HG02938 (cell line): ENCODE measurements around the gene DCDC2C.

Experiments
- ATAC-seq: cut with Tn5 transposase; IDR thresholded peaks from one replicate; pipeline ENCODE4 v1.9.1; 2021; ENCODE audit warnings: mild to moderate bottlenecking, moderate library complexity; ENCODE audit not compliant: unreplicated experiment

Gene DCDC2C

DNA sequence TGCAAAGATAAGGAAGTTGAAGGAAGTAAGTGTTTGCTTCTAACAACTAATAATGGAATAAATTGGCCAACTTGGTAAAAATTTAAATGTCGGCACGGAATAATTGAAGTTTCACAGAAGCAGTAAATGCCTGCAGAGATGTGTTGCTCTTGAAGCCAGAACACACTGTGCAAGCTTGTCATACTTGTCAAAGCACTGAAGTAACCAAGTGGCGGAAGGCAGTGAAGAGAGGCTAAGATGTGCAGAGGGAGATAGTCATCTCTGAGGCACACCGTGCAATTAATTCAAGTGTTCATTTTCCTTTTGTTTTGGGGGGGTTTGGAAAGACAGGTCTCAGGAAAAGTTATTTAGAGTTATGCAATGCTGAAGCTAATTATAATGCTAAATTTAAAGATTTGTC is 5.2 kb downstream of the DCDC2C start:
- ATAC-seq = no peak

DNA sequence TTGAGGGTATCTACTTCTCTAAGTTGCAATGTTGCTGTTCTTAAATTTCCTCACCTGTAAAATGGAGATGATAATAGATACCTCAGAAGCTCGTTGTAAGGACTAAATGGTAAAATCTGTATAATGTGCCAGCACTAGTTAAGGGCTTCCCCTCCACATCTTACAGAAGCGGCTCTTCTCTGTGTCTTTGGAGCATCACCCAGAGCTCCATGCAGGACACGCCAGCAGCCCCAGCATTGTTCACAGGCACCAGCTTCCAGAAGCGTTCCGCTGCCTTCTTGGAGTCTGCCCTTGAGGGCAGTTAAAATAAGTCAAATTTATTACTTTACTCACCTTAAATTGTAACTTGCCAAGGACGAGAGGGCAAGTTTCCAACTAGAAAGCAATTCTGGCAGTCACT is 5.8 kb downstream of the DCDC2C start:
- no peak for ATAC-seq

DNA sequence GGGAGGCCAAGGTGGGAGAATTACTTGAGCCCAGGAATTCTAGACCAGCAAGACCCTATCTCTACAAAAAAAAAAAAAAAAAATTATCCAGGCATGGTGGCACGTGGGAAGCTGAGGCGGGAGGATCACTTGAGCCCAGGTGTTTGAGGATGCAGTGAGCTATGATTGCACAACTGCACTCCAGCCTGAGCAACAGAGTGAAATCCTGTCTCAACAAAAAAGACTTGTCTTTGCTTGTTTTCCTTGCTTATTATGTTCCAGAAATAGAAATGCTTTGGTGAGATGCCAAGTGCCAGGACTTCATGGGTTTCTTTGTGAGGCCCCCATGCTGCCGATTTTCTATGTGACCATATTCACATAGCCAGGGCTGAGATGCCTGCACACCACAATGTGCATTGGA is 9.0 kb downstream of the DCDC2C start:
- ATAC-seq = no peak

DNA sequence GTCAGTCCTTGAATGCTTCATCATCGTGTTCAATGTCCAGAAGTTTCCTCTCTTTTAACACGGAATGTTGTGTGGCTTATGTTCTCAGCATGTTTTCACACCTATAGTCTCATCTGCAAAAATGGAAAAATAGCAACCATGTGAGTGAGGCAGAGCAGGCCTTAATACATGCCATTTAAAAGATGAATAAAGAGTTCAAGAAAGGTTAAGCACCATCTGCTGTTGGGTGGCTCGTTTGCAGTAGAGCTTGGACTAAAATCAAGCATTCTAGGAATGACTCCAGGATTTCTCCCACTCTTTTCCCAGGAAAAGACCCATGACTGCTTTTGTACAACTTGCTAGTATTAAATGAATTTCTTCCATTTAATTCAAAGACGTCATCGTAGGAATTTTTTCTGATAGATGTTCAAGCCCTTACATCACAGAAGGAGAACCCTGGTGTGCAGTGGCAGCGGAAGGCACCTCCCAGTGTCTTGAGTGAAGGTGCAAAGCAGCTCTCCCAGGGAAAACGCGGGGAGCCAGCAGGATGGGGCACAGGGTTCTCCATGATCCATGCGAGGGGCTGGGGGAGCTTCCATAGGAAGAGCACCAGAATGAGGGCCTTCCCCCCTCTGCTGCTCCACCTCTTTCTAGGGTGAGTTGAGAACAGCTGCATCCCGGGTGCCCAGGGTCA is 9.6 kb downstream of the DCDC2C start:
- no peak for ATAC-seq

DNA sequence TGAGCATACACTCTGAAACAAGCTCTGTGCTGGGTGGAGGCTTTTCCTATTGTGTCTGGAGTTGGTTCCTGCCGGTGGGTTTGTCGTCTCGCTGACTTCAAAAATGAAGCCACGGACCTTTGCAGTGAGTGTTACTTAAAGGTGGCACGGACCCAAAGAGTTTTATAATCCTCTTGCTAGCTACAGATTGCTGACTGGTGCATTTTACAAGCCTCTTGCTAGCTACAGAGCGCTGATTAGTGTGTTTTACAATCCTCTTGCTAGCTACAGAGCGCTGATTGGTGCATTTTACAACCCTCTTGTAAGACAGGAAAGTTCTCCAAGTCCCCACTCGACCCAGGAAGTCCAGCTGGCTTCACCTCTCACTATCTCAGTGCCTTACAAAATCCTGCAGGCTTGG is 15.3 kb downstream of the DCDC2C start:
- ATAC-seq = no peak

DNA sequence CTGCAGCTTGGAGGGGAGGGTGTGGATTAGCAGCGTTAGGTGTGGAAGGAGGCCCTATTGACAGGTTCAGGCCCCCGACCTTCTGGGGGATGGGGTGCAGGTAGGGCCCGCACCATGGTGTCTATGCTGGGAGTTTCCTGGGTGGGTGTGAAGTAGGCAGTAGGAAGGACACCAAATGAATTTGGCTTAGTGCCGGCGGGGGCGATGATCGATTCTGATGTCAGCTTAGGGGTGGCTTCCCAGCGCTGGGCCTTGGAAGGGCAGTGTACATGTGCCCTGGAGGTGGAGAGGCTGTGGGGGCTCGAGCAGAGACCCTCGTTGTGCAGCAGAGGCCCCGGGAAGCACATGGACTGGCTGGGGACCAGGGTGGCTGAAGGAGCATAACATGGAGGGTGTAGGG is 21.6 kb downstream of the DCDC2C start:
- ATAC-seq = no peak

DNA sequence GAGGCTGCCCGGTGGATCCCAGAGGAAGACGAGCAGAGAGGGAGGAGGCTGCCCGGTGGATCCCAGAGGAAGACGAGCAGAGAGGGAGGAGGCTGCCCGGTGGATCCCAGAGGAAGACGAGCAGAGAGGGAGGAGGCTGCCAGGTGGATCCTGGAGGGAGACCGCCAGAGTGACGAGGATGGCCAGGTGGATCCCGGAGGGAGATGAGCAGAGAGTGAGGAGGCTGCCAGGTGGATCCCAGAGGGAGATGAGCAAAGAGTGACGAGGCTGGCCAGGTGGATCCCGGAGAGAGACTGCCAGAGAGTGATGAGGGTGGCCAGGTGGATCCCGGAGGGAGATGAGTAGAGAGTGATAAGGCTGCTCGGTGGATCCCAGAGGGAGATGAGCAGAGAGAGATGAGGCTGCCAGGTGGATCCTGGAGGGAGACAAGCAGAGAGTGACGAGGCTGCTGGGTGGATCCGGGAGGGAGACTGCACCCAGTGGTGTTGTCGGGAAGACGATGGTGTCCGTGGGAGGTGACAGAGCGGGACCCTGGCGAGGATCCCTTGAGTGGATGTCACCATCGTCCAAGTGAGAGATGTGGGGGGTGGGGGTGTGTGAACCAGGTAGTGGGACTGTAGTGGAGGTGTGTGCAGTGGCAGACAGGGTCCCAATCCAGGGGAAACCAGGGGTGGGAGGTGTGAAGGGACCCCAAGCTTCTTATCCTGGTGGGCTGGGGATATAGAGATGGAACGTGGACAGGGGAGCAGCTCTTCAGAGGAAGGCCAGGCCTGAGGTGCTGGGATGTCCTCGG is 22.3 kb downstream of the DCDC2C start:
- no peak for ATAC-seq

DNA sequence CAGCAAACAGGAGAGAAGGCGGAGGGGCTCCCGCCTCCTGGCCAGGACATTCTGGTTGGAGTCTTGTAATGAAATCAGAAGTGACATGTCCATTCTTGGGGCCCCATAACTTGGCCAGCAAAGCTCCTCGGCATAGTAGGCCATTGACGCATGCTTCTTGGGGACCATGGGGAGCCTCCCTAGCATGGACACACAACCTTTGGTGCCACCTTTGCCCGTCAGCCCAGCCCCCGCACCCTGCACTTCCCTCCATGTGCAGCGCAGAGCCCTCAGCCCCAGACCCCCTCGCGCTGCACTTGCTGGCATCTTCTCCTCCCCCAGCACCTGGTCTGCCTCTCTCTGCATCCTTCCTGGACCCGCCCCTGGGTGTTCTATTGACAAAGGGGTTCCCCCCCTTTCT is 23.1 kb downstream of the DCDC2C start:
- ATAC-seq = no peak

DNA sequence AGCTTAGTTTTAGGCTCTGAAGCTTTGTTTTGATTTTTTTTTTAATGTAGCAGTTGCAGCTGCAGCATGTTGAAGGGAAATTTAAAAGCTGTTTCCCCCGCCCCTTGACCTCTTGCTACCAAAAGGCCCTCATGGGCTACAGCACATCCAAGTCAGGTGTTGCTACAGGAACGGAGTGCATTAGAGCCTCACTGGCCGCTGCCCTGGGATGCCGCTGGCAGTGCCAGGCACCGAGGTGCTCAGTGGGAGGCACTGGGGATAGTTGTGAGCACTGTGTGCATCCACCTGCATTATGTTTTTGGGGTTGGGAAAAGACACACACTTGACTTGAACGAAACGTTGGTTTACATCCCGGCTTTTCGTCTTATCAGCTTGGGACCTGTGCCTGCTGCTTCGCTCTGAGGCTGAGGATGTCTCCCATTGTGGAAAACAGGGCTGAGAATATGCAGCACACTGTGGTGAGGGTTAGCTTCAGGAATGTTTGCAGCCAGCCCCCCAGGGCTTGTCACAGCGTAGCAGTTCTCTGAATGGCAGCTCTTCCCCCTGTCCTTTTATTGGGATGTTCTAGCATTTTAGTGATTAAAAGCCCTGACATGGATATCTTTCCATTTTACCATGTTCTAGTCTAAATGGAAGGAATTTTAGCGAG is 24.1 kb downstream of the DCDC2C start:
- no peak for ATAC-seq

DNA sequence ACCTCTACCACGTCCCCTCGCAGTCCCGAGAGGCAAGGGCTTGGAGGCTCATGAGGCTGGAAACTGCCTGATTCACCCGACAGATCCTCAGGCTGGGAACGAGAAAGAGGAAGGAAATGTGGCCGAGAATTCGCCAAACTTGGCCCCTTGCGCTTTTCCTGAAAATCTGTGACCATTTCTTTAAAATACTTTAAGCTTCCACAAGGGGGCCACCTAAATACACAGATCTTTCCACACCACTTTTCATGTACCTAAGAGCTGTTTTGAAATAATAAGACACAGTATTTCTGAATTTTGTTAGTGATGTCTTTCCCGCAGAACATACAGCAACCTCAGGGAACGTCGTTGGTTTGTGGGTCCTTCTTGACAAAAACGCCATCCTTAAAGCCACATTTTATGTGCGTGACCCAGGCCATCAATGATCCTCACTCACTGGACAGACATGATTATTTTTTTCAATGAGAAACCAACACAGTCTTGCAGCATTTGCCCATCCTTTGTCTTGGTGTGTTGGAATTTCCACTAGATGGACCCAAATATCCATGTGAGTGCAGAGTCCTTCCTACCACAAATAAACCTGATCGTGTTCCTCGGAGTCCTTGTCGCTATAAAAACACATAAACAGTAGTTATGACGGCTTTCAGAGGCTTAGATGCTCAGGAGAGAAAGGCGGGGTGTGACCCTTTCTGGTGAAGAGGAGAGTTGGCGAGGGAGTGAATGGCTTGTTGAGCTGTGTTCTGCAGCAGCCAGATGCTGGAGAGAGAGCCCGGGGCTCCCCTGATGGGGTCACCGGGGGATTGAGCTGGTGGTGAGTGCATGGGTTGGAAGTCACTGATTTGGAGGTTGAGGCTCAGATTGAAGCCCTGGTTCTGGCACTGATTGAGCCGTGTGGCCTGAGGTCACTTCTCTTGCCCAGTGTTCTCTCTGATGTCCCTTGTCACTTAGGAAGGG is 25.0 kb downstream of the DCDC2C start:
- ATAC-seq = peak; percentile 57

DNA sequence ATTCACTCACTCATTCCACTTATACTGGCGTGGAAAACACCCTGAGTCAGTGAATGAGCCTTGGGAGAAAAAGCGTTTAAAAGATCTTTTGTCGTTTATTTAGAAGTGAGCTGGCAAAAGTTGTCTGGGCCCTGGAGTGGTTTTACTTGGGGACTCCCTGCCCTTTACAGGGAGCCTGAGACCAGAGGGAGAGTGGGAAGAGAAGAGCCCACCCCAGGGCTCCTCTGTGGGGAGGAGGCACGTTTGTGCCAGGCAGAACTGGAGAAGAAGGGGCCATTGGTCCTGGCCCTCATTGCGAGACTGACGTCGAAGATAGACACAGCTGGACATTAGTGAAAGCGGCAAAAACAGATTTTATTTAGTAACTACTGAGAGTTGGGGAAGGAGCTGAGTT is 25.7 kb downstream of the DCDC2C start:
- ATAC-seq = no peak

DNA sequence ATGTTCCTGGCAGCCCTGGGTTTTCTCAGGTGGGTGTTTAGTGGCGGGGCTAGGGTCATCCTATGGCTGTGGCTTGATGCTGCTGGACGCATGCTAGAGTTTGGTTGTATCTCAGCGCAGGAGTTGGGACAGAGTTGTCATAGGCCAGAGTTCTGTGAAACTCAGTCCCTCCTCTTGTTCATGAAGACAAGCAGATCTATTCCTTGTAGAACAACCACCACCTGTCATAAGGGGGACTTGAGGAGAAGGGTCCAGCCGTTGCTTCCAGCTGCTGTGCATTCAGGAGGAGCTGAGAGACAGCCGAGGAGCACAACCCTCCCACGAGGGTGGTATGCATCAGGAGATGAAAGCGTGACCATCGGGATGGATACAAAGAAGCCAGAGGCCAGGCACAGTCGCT is 26.4 kb downstream of the DCDC2C start:
- ATAC-seq = no peak

DNA sequence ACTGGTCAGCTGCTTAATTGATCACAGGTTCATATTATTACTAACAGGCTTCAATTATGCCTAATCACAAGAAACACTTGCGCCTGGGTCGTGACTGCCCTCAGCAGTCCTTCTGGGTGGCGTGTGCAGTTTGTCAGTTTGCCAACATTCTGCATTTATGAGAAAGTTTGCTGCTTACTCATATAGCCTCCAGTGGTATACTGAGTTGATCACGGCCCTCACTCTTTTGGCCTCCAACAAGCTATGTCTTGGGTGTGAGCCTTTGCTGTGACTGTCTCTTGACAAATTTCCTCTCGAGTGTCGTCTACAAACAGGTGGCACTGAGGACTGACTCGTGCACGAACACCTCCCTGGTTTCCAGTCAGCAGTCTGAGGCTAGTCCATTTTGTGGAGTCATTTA is 27.3 kb downstream of the DCDC2C start:
- no peak for ATAC-seq

DNA sequence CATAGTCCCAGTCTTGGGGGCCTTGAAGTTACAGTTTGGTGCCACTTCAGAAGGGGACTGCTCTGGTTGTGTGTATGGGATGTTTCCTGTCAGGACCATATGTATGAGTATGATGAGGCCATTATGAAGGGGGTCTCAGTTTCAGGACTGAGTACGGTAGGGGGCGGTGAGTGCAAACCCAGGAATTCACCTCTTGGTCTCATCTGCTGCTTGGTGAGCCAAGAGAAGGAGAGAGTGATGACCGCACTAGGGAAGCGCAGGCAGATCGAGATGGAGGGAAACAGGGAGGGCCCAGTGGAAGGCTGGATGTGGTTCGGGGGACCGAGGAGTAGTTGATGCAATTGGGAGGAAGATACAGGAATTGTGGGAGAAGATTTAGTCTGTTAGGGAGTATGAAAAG is 28.5 kb downstream of the DCDC2C start:
- ATAC-seq = no peak

DNA sequence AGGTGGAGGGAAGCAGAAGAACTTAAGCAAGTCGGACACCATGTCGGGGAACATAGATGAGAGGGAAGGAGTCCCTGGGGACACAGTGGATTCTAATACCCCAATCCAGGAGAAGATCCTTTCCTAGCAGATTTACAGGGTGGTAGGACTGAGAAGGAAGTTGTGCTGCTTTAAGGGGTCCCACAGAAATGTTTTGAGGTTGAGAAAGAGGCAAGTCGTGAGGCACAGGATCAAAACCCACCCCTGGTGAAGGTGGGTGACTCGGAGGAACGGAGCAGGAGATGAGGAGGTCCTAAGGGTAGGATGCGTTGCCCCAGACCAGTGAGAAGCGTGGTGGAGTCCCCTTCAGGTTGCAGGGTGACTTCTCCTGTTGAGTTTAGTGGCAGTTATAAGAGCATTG is 32.7 kb downstream of the DCDC2C start:
- ATAC-seq = no peak

DNA sequence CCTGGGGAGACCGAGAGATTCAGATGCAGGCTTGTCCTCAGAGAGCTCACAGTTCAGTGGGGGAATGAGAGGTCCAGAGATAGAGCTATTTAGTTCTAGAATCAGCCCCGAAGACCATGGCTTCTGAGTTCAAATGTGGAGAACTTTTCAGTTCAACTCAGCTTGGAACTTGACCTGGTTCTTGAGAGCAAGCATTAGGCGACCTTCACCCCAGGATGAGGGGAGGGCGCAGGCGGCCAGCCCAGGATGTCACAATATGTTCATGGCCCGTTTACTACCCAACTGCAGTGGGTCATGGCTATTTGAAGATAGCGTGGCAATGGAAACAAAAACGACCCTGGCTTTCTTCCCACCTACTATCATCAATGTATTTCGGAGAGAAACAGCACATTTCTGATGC is 33.8 kb downstream of the DCDC2C start:
- ATAC-seq = no peak

DNA sequence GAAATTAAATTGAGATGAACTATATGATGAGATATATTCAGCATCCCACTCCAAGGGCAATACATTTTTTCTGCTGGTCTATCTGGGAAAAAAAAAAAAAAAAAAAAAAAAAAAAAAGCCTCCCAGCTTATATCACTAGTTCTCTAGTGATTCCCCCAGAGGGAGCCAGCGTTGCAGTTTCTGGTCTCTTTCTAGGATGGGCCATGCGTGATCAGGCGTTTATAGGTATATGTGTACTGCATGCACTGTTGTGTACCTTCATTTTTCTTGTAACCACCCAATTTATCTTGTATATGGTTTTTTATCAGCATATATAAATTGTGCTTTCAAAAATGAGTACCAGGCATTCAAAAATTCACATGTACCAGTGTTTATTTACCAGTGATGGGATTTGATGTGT is 35.1 kb downstream of the DCDC2C start:
- no peak for ATAC-seq

DNA sequence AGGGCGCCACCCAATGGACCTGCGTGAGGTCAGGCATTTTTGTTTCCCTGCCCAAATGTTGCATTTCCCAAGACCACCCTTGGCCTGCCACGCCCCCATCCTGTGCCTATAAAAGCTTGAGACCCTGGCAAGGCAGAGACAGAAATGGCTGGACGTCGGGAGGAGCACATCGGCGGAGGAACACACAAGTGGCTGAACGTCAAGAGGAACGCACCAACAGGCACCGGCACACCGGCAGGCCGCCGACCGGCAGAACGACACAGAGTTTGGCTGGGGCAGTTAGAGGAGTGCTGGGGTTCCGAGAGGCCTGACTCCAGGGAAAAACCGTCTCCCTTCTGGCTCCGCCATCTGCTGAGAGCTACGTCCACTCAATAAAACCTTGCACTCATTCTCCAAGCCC is 35.9 kb downstream of the DCDC2C start:
- ATAC-seq = no peak

DNA sequence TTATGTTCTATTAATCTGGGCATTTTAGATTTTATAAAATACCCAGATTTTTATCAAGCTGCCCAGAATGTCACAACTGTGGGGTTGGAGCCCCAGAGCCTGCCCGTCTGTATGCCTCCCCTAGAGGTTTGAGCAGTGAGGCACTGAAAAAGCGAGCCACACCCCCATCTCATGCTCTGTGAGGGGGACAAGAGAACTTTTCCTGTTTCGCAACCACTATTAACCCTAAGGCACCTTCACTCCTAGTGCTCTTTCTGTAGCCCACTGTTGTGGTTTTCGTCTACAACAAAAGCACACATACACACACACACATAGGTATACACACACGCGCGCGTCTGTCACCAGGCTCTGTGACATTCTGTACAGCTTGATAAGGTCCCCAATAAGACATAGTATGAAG is 38.0 kb downstream of the DCDC2C start:
- no peak for ATAC-seq

DNA sequence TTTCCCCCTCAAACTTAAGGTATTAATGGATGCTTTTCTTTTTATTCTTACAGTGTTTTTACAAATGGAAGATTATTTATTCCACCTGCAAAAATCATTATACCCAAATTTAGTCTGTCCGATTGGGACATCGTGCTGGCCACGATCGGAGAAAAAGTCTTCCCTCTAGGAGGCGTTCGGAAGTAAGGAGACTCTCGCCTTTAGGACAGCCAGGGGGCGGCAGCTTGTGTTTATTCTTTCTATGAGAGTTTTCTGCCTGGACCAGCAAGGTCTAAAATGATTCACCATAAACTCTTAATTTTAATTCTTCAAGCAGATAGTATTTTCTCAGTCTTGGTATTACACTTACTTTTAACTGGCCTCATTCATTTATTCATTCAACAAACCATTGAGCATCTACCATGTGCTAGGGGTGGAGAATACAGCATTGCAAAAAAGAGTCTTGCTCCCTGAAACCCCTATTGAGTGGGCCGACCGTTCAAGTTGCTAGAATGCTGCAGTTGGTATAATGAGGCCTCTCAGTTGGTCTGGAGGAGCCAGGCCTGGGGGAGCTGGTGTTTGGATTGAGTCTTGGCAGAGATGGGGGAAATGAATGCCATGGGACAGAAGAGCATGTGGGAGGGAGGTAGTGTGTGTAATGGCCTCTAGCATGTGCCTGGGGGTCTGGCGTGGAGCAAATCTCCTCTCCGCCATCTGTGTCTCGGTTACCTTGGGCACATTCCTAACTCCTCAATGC is 38.7 kb downstream of the DCDC2C start:
- ATAC-seq = no peak
